H9 (cell line): ENCODE results near the gene LPCAT4. TPM values are rescaled to one million over a fixed set of nuclear protein-coding genes. Genes with fewer than 3 reads are reported as not detected.

Experiments
- DNase-seq: peaks from one replicate; pipeline ENCODE4 v3.0.0-alpha.2; 2017
- H2AFZ ChIP-seq: one replicate; pipeline ENCODE4 v1.6.1; 2013; ENCODE audit warnings: mild to moderate bottlenecking, low read length, control low read depth, moderate library complexity
- H2AK5ac ChIP-seq: 2 replicates; pipeline ENCODE4 v1.6.1; 2013; ENCODE audit warnings: low read length, control low read depth, mixed read lengths; ENCODE audit not compliant: insufficient read length
- H2BK120ac ChIP-seq: one replicate; pipeline ENCODE4 v1.6.1; 2013; ENCODE audit warnings: low read depth, mild to moderate bottlenecking, low read length, control low read depth, inconsistent platforms; ENCODE audit not compliant: poor library complexity, severe bottlenecking
- H2BK12ac ChIP-seq: 2 replicates; pipeline ENCODE4 v1.6.1; 2013; ENCODE audit warnings: low read length, control low read depth, mixed read lengths, low read depth; ENCODE audit not compliant: insufficient read length
- H2BK15ac ChIP-seq: 2 replicates; pipeline ENCODE4 v1.6.1; 2013; ENCODE audit warnings: low read depth, low read length, control low read depth
- H2BK20ac ChIP-seq: one replicate; pipeline ENCODE4 v1.6.1; 2013; ENCODE audit warnings: low read depth, mild to moderate bottlenecking, low read length, control low read depth, inconsistent platforms; ENCODE audit not compliant: poor library complexity, severe bottlenecking
- H2BK5ac ChIP-seq: 2 replicates; pipeline ENCODE4 v1.6.1; 2013; ENCODE audit warnings: low read length, control low read depth, mixed read lengths; ENCODE audit not compliant: insufficient read length
- H3K14ac ChIP-seq: 2 replicates; pipeline ENCODE4 v1.6.1; 2013; ENCODE audit warnings: low read length, control low read depth; ENCODE audit not compliant: insufficient read depth
- H3K18ac ChIP-seq: 2 replicates; pipeline ENCODE4 v1.6.1; 2013; ENCODE audit warnings: low read depth, mild to moderate bottlenecking, mixed read lengths, low read length, control low read depth; ENCODE audit not compliant: insufficient read length
- H3K23ac ChIP-seq: 2 replicates; pipeline ENCODE4 v1.6.1; 2013; ENCODE audit warnings: low read length, control low read depth, mixed read lengths, low read depth; ENCODE audit not compliant: insufficient read length
- H3K23me2 ChIP-seq: 2 replicates; pipeline ENCODE4 v1.6.1; 2013; ENCODE audit warnings: low read depth, mild to moderate bottlenecking, mixed read lengths, low read length, control low read depth; ENCODE audit not compliant: insufficient read length, poor library complexity, severe bottlenecking
- H3K27ac ChIP-seq: 2 replicates; pipeline ENCODE4 v1.5.1; 2013; ENCODE audit warnings: low read length, control low read depth, mixed read lengths, low read depth; ENCODE audit not compliant: insufficient read length
- H3K27me3 ChIP-seq: 2 replicates; pipeline ENCODE4 v1.6.1; 2013; ENCODE audit warnings: low read length, control low read depth, inconsistent platforms; ENCODE audit not compliant: insufficient read depth
- H3K4ac ChIP-seq: 2 replicates; pipeline ENCODE4 v1.6.1; 2013; ENCODE audit warnings: low read depth, mild to moderate bottlenecking, control low read depth, inconsistent platforms, low read length, moderate library complexity
- H3K4me1 ChIP-seq: 2 replicates; pipeline ENCODE4 v1.6.1; 2013; ENCODE audit warnings: low read length, control low read depth, inconsistent platforms; ENCODE audit not compliant: insufficient read depth
- H3K4me2 ChIP-seq: 2 replicates; pipeline ENCODE4 v1.6.1; 2013; ENCODE audit warnings: low read length, control low read depth, mixed read lengths; ENCODE audit not compliant: insufficient read length, insufficient read depth
- H3K56ac ChIP-seq: 2 replicates; pipeline ENCODE4 v1.6.1; 2013; ENCODE audit warnings: low read depth, mild to moderate bottlenecking, mixed read lengths, low read length, control low read depth; ENCODE audit not compliant: insufficient read length
- H3K79me1 ChIP-seq: 2 replicates; pipeline ENCODE4 v1.6.1; 2013; ENCODE audit warnings: low read depth, mild to moderate bottlenecking, moderate library complexity, low read length, control low read depth, inconsistent platforms; ENCODE audit not compliant: insufficient read depth, poor library complexity, severe bottlenecking
- H3K79me2 ChIP-seq: 2 replicates; pipeline ENCODE4 v1.6.1; 2013; ENCODE audit warnings: low read length, control low read depth, inconsistent platforms; ENCODE audit not compliant: insufficient read depth
- H3K9ac ChIP-seq: 2 replicates; pipeline ENCODE4 v1.6.1; 2013; ENCODE audit warnings: low read length, control low read depth, mixed read lengths; ENCODE audit not compliant: insufficient read length; ENCODE audit errors: extremely low read depth
- H3K9me3 ChIP-seq: one replicate; pipeline ENCODE4 v1.6.1; 2013; ENCODE audit warnings: low read depth, low read length, inconsistent platforms; ENCODE audit not compliant: control insufficient read depth
- H3T11ph ChIP-seq: one replicate; pipeline ENCODE4 v1.6.1; 2013; ENCODE audit warnings: mild to moderate bottlenecking, low read length, control low read depth, inconsistent platforms
- H4K20me1 ChIP-seq: one replicate; pipeline ENCODE4 v1.6.1; 2013; ENCODE audit not compliant: control insufficient read depth, insufficient read length, insufficient read depth
- H4K5ac ChIP-seq: 2 replicates; pipeline ENCODE4 v1.6.1; 2013; ENCODE audit warnings: low read depth, mild to moderate bottlenecking, mixed read lengths, low read length, control low read depth; ENCODE audit not compliant: insufficient read length
- H4K8ac ChIP-seq: replicated peaks from 2 replicates; pipeline ENCODE4 v1.6.1; 2013; ENCODE audit warnings: low read length, control low read depth, mixed read lengths, low read depth; ENCODE audit not compliant: insufficient read length
- H4K91ac ChIP-seq: 2 replicates; pipeline ENCODE4 v1.6.1; 2013; ENCODE audit warnings: low read depth, mild to moderate bottlenecking, moderate library complexity, mixed read lengths, low read length, control low read depth; ENCODE audit not compliant: insufficient read length
- H3K27ac Mint-ChIP-seq, 3 experiments: 2 replicates in 2 of 3; 3 replicates in 1 of 3; pipeline ENCODE4 v1.8.0; 2020 to 2021; ENCODE audit warnings: mixed read lengths in 3 of 3, mild to moderate bottlenecking in 1 of 3, moderate library complexity in 1 of 3
- H3K27me3 Mint-ChIP-seq: 2 replicates; pipeline ENCODE4 v1.8.0; 2021; ENCODE audit warnings: low read depth, mild to moderate bottlenecking, moderate library complexity, mixed read lengths
- H3K36me3 Mint-ChIP-seq, 3 experiments: 2 replicates in 2 of 3; 3 replicates in 1 of 3; pipeline ENCODE4 v1.8.0; 2020 to 2021; ENCODE audit warnings: low read depth in 3 of 3, mixed read lengths in 3 of 3; ENCODE audit not compliant: insufficient read depth in 1 of 3
- H3K4me1 Mint-ChIP-seq, 2 experiments: 2 replicates each; pipeline ENCODE4 v1.8.0; 2020; ENCODE audit warnings: mixed read lengths in 2 of 2
- H3K4me3 Mint-ChIP-seq, 2 experiments: 2 replicates in 1 of 2; 3 replicates in 1 of 2; pipeline ENCODE4 v1.8.0; 2020 to 2021; ENCODE audit warnings: mild to moderate bottlenecking in 2 of 2, mixed read lengths in 2 of 2, moderate library complexity in 1 of 2
- H3K9me3 Mint-ChIP-seq, 2 experiments: 2 replicates in 1 of 2; 3 replicates in 1 of 2; pipeline ENCODE4 v1.8.0; 2020; ENCODE audit warnings: mild to moderate bottlenecking in 2 of 2, mixed read lengths in 2 of 2, moderate library complexity in 1 of 2
- WGBS: extraction: QIAGEN DNeasy Blood & Tissue Kit; methylation state at CpG from one replicate; pipeline ENCODE4 v1.1.7; 2013; ENCODE audit warnings: missing lambda C conversion rate, low lambda C conversion rate, mixed read lengths; ENCODE audit not compliant: insufficient read length; ENCODE audit errors: extremely low coverage; 5-methylcytosine and 5-hydroxymethylcytosine counted together
- total RNA-seq: library from RNA; stranded (reverse); gene quantifications from 2 replicates; pipeline ENCODE4 v1.2.1, GENCODE V29; 2021
- TF ChIP-seq, protein P1 (sequence below): fragments of 200-600 bp; sonication (generic); conservative IDR thresholded peaks from 3 replicates; pipeline ENCODE4 v1.8.0; 2021; ENCODE audit warnings: antibody characterized with exemption, mild to moderate bottlenecking

The LPCAT4 gene
- total RNA-seq, 1 experiment from 2014 or later = 71.1 TPM

DNA sequence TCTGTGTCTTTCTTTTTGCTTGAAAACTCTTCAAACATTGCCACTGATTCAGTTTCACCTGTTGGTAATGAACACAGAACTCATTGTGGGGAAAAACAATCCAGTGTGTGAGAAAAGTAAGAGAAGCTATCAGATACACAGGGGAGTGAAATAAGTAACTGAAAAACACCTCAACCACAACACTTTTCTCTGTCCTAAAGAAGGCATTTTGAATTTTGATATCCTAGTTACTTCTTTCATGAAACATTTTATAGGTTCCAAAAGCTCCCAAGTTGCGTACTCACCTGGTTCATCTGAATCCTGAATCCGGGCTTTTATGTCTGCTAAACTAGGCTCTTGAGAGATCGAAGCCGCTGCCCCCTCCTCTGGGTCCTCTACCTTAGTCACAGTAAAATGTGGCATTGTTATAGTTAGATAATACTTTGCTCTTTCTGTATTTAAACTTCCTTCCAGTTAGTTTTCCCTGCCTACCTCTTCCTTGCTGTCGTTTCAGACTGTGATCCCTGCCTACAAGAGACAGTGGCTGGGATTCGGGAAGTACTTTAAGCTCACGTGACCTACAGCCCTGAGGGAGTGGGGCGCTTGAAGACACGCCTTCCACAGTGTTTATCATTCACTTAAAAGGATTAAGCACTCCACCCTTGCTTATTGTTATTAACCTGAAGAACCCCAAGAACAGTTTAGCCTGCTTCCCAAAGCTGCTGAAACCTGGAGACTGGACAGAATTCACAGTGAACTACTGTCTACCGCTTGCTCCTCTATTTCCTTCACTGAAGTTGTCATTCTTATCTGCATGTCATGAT is 48.5 kb downstream of the LPCAT4 start:
- Histone ChIP-seq H3K27me3 (no peaks in the 10 kb centered on the region), H2BK5ac (no peak overlapping the region), H2BK12ac (no peak overlapping the region), H2BK15ac (no peak overlapping the region), H3K9me3 (no peaks in the 10 kb centered on the region), H3K56ac (no peak overlapping the region), H2AFZ (peak overlapping the region; percentile 98), H3K4me2 (peak overlapping the region; percentile 86), H3K23ac (no peak overlapping the region), H3K27ac (no peak overlapping the region), H2BK120ac (no peak overlapping the region), H3K23me2 (no peaks in the 10 kb centered on the region), H3K79me2 (no peaks in the 10 kb centered on the region), H3T11ph (no peak overlapping the region), H4K5ac (no peak overlapping the region), H4K8ac (no peak overlapping the region), H3K14ac (no peak overlapping the region), H4K20me1 (no peaks in the 10 kb centered on the region), H3K9ac (peak overlapping the region; percentile 42), H3K18ac (no peak overlapping the region), H3K4ac (no peak overlapping the region), H4K91ac (no peak overlapping the region), H3K79me1 (no peaks in the 10 kb centered on the region), H2BK20ac (no peak overlapping the region), H3K4me1 (no peaks in the 10 kb centered on the region), H2AK5ac (no peak overlapping the region)
- peak; percentile 61 for DNase-seq
- no CpG with 5 or more reads among the region's 10 CpGs for WGBS
- Mint-ChIP-seq H3K36me3 (peaks cover 0 to 4% (median 3%) of the 10 kb centered on the region in 3 experiments; a peak in 3 of 7 replicates), H3K4me3 (peak overlapping the region; percentile 69 to 79), H3K4me1 (peaks cover 11 to 15% of the 10 kb centered on the region in 2 experiments), H3K9me3 (peaks cover 2 to 3% of the 10 kb centered on the region in 2 experiments; a peak in 3 of 5 replicates), H3K27ac (peak overlapping the region; percentile 22 to 35 (median 24); a peak in 6 of 7 replicates), H3K27me3 (no peaks in the 10 kb centered on the region)
- TF ChIP-seq, protein P1, sequence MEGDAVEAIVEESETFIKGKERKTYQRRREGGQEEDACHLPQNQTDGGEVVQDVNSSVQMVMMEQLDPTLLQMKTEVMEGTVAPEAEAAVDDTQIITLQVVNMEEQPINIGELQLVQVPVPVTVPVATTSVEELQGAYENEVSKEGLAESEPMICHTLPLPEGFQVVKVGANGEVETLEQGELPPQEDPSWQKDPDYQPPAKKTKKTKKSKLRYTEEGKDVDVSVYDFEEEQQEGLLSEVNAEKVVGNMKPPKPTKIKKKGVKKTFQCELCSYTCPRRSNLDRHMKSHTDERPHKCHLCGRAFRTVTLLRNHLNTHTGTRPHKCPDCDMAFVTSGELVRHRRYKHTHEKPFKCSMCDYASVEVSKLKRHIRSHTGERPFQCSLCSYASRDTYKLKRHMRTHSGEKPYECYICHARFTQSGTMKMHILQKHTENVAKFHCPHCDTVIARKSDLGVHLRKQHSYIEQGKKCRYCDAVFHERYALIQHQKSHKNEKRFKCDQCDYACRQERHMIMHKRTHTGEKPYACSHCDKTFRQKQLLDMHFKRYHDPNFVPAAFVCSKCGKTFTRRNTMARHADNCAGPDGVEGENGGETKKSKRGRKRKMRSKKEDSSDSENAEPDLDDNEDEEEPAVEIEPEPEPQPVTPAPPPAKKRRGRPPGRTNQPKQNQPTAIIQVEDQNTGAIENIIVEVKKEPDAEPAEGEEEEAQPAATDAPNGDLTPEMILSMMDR = no peak
